GM12873 (cell line): ENCODE measurements around the gene SOWAHA.

Experiments
- CTCF ChIP-seq: IDR thresholded peaks from 2 replicates; pipeline ENCODE4 v1.5.1; 2012; ENCODE audit warnings: low read depth, mild to moderate bottlenecking, moderate library complexity, low read length, control low read depth; ENCODE audit not compliant: insufficient read depth; ENCODE audit errors: missing control alignments

SOWAHA gene

DNA sequence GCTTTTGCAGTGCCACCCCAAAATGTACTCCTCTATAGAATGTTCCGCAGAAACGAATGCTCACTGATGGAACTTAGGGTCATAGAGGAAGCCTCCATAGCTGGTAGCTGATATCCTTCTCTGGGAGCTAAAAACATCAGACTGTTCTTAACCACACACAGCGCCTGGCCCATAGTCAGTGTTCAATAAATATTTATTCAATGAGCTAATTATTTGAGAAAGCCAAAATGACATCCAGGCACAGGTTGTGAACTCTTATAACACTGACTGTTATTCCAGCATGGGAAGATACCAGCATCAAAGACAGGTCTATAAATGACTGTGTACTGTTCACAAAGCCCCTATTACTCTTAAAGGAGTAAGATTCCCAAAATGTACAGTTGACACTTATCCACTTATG lies 40.2 kb downstream of the SOWAHA start:
- no peak for TF ChIP-seq CTCF

DNA sequence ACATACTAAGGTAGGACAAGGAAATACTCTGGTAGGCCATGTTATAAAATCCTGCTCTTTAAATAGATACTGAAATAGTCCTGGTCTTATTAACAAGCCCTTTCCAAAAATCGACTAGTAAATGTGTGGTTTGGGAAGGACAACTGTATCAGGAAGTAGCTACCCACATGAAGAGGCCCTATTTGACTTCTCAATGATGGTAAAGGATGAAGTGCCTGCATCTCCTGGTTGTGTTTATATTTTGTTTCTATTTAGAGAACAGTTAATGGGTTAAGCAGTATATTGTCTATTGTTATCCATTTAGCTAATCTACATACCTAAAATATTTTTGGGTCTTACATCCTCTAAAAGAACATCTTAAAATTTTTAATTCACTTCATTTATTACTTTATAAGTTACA lies 40.7 kb downstream of the SOWAHA start:
- no peak for TF ChIP-seq CTCF

- no peak for TF ChIP-seq CTCF
These were observed 41.2 kb downstream of the SOWAHA start for GRCh38 chr5:132854301-132854700.

DNA sequence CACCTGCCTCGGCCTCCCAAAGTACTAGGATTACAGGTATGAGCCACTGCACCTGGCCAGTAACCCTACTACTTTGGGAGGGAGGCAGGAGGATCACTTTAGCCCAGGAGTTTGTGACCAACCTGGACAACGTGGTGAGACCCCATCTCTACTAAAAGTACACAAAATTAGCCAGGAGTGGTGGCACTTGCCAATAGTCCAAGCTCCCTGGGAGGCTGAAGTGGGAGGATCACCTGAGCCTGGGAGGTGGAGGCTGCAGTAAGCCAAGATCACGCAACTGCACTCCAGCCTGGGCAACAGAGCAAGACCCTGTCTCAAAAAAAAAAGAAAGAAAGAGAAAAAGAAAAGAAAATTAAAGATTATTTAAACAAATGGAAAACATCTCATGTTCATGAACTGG lies 42.9 kb downstream of the SOWAHA start:
- no peak for TF ChIP-seq CTCF

- TF ChIP-seq CTCF, result no peak
These were observed 46.9 kb downstream of the SOWAHA start for GRCh38 chr5:132859889-132860437.

GRCh38 chr5:132860742-132861141 lies 47.6 kb downstream of the SOWAHA start:
- TF ChIP-seq CTCF, result no peak

DNA sequence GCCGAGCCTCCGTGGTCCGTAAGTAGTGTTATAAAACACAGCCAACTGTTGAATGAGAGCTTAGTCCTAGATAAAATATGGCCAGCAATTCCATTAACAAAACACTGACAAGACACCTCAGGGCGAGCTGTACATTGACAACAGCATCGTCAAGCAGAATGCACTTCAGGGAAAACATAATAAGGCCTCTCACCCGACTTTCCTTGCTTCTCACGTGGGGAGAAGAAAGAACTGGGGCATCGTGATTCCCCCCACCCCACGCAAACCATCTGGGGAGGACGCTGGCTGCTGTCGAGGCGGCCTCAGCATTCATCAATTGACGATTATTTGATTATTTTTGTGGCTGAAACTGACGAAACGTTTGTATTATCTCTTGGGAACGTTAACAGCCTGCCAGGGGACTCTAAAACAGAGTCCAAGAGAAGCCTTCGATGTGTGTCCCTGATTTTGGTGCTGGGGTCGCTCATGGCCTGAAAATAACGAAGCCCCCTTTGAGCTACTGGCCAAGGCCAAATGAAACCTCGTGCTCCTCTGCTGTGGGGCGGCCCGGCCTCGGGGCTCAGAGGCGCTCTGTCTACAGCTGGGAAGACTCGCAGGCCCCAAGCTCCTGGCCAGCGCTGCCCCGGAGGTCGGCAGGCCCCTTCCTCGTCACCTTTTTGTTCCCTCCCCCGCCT lies 52.7 kb downstream of the SOWAHA start:
- TF ChIP-seq CTCF, result no peak
